Ureter (tissue), 1 donor: ENCODE measurements around the gene MYL5. TPM values are rescaled to one million over a fixed set of nuclear protein-coding genes. Genes with fewer than 3 reads are reported as not detected.
"Not testable (repeated sequence)": the region's sequence is repeated elsewhere in the genome, so short reads cannot be mapped to it uniquely, and the experiment has no call there.

ENCODE experiments used
- DNase-seq: peaks from one replicate; pipeline ENCODE4 v3.0.0-alpha.2; 2020; ENCODE audit warnings: low spot score
- total RNA-seq: library from RNA; stranded (reverse); gene quantifications from one replicate; pipeline ENCODE4 v1.2.4, GENCODE V29; 2023
- donor health status: DM: yes; HTN: yes; CAD: no.

MYL5 gene
- total RNA-seq, 1 donor from 2014 or later, result 46.0 TPM

DNA sequence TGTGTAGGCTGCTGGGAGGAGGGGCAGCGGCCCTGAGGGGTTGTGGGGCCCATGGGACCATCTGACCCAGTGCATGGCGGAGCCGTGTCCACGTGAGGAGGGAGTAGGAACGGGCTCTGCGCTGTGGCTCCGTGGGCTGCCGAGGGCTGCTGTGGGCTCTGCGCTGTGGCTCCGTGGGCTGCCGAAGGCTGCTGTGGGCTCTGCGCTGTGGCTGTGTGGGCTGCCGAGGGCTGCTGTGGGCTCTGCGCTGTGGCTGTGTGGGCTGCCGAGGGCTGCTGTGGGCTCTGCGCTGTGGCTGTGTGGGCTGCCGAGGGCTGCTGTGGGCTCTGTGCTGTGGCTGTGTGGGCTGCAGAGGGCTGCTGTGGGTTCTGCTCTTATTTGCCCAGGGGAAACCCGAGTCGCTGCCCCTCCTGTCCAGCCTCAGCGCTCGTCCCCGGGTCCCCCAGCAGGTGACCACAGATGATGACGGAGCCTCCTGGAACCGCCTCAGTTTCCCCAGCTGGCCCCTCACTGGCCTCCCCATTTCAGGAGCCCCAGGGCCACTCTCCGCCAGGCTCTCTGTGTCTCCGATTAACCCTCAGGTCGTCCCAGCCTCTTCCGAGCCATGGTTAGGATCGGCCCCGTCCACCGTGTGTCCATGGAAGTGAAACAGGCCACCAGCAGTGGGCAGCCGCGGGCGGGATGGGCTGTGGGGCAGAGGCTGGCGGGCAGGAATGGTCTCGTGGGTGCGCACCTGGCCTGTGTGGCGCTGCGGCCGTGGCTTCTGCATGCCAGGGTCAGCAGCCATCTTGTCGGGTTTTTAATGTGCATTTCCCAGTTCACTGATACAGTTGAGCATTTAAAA is 51.3 kb downstream of the MYL5 start:
- no peak for DNase-seq

DNA sequence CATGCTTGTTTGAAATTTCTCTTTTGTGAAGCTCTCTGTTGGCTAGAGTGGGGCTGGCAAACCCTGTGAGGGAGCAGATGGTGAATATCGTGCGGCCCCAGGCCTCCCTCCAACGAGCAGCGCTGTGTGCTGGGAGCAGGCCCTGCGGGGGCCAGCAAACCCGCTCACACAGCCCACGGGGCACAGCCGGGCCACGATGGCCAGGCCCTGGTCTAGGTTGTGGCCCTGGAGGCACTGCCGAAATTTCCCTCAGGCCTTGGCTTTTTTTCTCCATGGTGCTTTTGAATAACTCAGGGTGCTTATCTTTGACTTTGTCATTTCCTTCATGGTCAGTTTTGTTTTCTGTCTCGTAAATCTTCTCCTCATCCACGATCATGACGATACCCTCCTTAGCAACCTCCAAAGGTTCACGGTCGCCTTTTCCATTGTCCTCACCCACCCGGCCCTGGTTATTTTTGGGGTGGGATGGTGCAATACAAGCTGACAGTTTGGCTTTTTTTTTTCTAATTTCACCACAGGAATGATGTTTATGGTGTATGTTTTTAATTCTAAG is 52.0 kb downstream of the MYL5 start:
- DNase-seq, result no peak

DNA sequence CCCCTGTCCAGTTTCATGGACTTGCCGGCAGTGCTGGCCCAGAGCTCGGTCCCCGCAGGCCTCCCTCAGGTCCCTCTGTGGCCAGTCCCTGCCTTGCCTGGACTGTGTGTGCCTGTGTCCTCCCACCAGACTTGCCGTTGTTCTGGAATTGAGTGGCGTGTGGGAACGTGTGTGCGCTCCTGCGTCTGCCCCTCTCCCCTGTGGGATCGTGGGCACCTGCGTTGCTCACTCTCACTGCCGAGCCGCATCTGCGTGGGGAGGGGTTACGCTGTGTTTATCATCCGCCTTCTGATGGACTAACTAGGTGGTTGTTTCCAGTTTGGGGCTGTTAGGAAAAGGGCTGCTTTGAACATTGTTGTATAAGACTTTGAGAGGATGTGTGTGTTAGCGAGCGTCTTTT is 52.5 kb downstream of the MYL5 start:
- DNase-seq, result no peak

DNA sequence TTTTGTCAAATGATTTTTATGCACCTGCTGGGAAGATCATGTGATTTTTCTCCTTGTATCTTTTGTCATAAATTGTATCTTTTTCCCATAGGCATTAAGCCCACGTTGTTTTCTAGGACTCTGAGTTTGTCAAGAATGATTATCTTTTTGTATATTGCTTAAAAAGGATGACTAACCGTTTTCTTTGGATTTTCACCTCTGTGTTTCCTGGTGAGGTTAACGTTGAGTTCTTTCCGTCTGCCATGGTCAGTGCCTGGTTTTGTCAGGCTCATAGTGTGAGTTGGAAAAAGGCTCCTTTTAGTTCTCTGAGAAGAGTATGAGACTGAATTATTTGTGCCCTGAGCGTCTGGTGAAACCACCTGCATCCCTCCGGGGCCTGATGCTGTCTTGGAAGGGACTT is 53.2 kb downstream of the MYL5 start:
- DNase-seq, result no peak

DNA sequence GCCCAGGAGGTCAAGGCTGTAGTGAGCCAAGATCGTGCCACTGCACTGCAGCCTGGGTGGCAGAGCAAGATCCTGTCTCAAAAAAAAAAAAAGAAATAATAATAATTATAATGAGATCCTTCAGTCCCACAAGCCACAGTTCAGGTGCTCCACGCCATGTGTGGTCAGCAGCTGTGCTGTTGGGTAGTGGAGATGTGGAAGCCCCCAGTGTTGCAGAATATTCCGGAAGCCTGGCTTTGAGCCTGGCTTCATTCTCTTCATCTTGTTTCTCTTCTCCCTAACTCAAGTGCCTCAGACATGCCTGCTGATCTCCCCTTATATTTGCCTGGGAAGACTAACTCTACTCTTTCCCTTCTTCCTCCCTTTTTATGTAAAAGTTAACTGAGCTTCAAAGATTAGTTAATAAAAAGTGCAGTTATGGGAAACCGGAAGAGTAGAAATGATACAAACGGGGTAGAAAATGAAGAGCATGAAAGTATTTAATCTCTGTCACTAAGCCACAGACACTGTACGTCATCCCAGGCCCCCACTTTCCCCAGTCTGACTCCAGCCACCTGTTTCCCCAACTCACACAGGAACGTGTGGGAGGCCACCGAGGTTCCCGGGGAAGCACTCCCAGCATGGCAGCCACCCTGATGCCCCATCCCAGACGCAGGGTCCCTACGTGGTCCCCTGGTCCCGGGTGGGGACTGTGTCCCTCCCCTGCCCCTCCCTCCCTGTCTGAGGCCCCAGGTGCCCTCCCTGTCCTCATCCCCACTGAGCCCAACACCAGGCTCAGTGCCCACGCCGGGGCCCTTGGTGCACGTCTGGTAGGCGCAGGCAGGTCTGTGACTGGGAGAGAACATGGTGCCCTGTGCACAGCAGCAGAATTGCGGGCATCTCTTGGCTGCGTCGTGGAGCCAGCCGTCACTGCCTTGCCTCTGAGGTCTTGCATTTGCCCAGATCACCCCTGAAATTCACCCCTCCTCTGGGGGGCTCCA is 55.3 kb downstream of the MYL5 start:
- no peak for DNase-seq

DNA sequence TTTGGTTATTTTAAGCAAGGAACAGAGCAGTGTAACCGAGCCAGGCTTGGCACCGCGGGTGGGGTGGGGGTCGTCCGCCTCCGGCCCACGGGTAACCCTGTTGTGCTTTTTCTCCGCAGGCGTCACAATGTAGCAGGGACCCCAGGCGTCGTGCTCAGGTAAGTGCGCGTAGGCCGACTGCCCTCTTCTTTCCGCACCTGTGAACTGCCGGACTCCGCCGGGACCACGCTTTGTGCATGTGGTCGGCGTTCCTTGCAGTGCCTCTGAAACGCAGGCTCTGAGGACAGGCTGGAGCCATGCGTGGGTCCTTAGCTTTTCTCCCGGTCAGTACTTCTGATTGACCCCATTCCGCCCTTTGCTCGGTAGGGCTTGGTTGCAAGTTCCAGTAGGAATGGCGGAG is 56.2 kb downstream of the MYL5 start:
- no peak for DNase-seq

DNA sequence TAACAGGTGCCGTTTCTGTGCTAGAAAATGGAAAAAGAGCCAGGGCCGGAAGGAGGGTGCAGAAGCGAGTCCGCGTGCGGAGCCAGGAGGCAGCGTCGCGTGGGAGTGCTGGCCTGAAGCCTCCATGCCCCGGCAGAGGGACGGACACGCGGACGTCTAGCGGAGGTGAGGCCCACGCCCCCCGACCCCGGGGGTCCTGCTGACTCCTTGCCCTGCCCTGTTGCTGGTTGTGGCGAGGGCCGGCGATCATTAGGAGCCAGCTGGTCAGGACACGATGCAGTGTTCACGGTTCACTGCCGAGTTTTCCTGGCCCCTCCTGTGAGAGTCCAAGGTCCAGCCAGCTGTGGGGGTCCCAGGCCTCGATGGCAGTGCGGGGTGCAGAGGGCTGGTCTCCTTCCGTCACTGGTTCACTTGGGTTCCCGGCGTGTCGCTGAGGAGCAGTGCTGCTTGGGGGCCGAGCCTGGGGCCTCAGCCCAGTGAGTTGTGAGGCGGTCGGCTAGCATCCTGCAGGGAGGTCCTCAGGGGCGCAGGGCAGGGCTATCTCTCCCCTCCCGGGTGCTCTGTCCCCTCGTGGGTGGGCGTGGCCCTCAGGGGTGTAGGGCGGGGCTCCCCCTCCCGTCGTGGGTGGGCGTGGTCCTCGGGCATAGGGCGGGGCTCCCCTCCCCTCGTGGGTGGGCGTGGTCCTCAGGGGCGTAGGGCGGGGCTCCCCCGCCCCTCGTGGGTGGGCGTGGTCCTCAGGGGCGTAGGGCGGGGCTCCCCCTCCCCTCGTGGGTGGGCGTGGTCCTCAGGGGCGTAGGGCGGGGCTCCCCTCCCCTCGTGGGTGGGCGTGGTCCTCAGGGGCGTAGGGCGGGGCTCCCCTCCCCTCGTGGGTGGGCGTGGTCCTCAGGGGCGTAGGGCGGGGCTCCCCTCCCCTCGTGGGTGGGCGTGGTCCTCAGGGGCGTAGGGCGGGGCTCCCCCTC is 56.9 kb downstream of the MYL5 start:
- DNase-seq, result not testable (repeated sequence)

Other genes with a start within 250 kb of the MYL5 start
- gene ZNF721, start 175.4 kb upstream of the MYL5 start, total RNA-seq, result 52.7 TPM
- 102 TPM for gene PIGG, start 175.3 kb upstream of the MYL5 start, total RNA-seq
- not detected for gene TMEM271, start 98.2 kb upstream of the MYL5 start, total RNA-seq
- 15.1 TPM for gene PDE6B, start 49.0 kb upstream of the MYL5 start, total RNA-seq
- gene ATP5ME, start 266 bp upstream of the MYL5 start, total RNA-seq, result 317 TPM
- 8.9 TPM for gene SLC49A3, start 14.6 kb downstream of the MYL5 start, total RNA-seq
- gene PCGF3, start 31.3 kb downstream of the MYL5 start, total RNA-seq, result 63.3 TPM
- 6.7 TPM for gene CPLX1, start 151.6 kb downstream of the MYL5 start, total RNA-seq